MM.1S (cell line): ENCODE results near the gene CAMK2G.

Experiments
- CTCF ChIP-seq: fragments of 300-600 bp; sonication (generic); IDR thresholded peaks from 2 replicates; pipeline ENCODE4 v1.5.1; 2016; ENCODE audit warnings: antibody characterized with exemption, low read length, mixed read lengths
- EZH2 ChIP-seq: fragments of 300-600 bp; sonication (generic); optimal IDR thresholded peaks from 2 replicates; pipeline ENCODE3; 2017; ENCODE audit warnings: low read depth, mild to moderate bottlenecking, antibody characterized with exemption, low read length, mixed read lengths
- EZH2phosphoT487 ChIP-seq: fragments of 300-600 bp; sonication (generic); IDR thresholded peaks from 2 replicates; pipeline ENCODE4 v1.6.1; 2018; ENCODE audit warnings: antibody characterized with exemption, low read length

DNA sequence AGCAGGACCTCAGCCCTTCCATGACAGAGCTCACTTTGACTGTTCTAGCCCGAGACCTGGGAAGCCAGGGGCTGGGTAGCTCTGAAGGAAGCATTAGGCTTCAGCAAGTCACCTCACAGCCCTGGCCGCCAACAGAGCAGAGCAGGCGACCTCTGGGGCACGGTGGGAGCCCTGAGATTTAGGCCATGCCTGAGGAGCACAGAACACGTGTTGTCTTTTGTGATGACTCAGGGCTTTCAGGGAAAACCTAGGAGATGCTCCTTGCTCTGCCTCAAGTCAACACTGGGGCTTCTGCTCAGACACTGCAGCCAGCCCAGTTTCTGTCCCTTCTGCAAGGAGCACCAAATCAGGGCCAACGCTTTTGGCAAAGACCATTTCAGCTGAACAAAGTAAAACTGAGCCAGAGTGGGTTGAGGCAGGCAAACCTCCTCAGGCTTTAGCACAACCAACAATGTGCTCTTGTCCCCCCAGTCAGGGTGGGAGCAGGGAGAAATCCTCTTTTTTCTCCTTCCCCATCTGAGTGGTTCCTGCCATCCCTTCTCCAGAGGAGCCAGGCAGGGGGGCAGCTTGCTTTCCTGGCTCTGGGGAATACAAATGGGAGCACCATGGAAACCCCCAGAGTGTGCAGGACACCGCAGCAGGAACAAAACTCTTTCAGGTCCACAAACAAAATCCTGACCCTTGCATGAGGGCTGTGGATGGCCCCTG is 14.4 kb downstream of the CAMK2G start:
- TF ChIP-seq EZH2 (no peak), CTCF (no peak), EZH2phosphoT487 (no peak)
